ENCODE results near the gene IL17RB. TPM values are rescaled to one million over a fixed set of nuclear protein-coding genes. Genes with fewer than 3 reads are reported as not detected.

The IL17RB gene
- total and polyA plus RNA-seq, 2 experiments from 2014 or later, result 0.79 TPM; not detected in 1

DNA sequence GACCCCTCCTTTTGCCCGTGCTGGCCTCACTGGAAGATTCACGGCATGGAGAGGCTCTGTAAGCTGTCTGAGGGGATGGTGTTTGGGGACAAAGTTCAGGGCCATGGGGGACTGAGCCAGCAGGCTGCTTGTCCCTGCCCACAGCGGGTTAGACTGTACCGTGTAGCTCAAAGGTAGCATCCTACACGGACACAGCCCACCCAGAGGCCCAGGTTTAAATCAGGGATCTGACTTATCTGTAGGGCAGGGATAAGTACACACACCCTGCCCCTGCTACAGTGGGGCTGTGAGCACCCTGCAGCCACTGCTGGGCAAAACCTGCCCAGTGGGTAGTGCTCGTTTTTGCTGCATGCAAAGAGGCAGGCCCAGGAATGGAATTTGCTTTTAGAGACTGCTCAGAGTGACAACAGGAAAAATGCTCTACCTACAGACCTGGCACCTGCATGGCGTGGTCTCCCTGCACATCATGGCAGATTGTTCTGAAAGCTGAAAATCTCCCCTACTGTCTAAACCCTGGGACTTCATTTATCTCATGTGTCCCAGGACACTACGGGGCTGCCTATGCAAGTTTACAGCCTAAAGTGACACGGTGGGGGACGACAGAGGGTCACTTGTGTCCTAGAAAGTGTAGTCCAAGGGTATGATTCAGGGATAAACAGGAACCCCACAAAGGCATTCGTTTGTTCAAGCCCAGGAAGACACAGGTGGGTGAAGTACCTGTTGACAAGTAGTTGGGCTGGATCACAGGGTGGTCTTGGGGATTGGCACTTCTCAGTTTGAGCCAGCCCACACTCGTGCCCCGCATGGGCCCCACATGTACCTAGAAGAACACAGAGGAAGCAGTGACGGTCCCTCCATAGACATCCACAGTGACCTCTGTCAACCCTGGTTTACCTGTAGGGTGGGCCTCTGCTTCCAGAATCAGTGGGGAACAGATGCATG, 27.9 kb upstream of the IL17RB start:
- Histone ChIP-seq H3K36me3 (ENCODE audit: low read depth) (no peaks in the 10 kb centered on the region), H3K79me2 (ENCODE audit: insufficient read depth) (no peaks in the 10 kb centered on the region)
- in situ Hi-C loops (cut with MboI), result no loop called here

DNA sequence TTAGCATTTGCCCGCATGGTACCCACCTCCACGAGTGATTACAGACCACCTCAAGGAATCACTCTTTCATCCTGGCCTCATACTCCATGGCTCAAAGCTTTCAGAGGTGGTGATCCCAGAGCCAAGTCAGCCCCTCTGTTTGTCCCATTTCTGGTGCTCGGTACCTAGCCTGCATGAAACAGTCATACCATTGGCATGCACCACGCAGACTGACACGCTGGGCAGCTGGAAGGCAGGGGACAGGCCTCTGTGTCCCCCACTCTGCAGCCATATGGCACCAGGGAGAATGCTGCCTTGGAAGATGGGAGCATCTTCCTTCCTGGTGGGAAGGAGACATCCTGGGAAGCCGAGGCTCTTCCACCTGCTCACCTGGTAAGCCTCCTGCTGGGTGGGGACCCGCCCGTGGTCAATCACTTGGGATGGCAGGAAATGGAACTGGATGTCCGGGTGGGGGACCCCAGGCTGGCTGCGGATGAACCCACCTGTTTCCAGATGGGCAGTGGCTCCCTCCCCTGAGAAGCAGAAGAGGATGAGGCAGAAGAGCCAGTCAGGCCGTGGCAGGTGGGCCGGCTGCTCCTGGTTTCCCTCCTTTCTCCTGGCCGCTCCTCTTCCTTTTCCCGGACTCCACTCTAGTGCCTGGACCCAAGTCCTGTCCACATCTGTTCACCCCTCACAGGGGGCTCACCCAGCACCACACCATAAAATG, 27.1 kb upstream of the IL17RB start:
- Histone ChIP-seq H3K9me2 (ENCODE audit: insufficient read depth) (no peaks in the 10 kb centered on the region), H3K36me3 (ENCODE audit: low read depth) (no peaks in the 10 kb centered on the region), H3K9me3 (ENCODE audit: low read depth) (no peaks in the 10 kb centered on the region), H3K27ac (no peak overlapping the region), H3K9ac (no peak overlapping the region), H2AFZ (no peak overlapping the region), H3K4me1 (ENCODE audit: insufficient read depth) (no peaks in the 10 kb centered on the region), H3F3A (ENCODE audit: insufficient read depth) (no peaks in the 10 kb centered on the region), H3K27me3 (replicated peaks; ENCODE audit: insufficient read depth) (no peaks in the 10 kb centered on the region), H4K20me1 (ENCODE audit: insufficient read depth) (no peaks in the 10 kb centered on the region), H3K79me2 (ENCODE audit: insufficient read depth) (no peaks in the 10 kb centered on the region), H3K4me3 (no peak overlapping the region), H3K4me2 (ENCODE audit: unreplicated experiment) (no peak overlapping the region)
- TF ChIP-seq EZH2 (IDR thresholded peaks at IDR 0.05; ENCODE audit: insufficient read depth, poor library complexity, severe bottlenecking) (no peak), EZH2phosphoT487 (IDR thresholded peaks at IDR 0.05; ENCODE audit: insufficient read depth, low read depth) (no peak)
- no peak for DNase-seq
- 76 to 79% methylated on average over 13 to 14 of the region's 14 CpGs for WGBS, 2 experiments (ENCODE audit: low coverage in 1 of 2, low lambda C conversion rate in 2 of 2, missing lambda C conversion rate in 2 of 2)
- in situ Hi-C loops (cut with MboI), result no loop called here

More for the DNA sequence above, 27.9 kb upstream of the IL17RB start:
- H3F3A ChIP-seq (ENCODE audit: insufficient read depth), result no peaks in the 10 kb centered on the region
- DNase-seq, result no peak
- 68 to 69% methylated on average over 14 of the region's 14 CpGs for WGBS, 2 experiments (ENCODE audit: low coverage in 1 of 2, low lambda C conversion rate in 2 of 2, missing lambda C conversion rate in 2 of 2)
- H3K4me3 ChIP-seq, result no peak overlapping the region
- TF ChIP-seq EZH2phosphoT487 (IDR thresholded peaks at IDR 0.05; ENCODE audit: insufficient read depth, low read depth) (no peak), EZH2 (IDR thresholded peaks at IDR 0.05; ENCODE audit: insufficient read depth, poor library complexity, severe bottlenecking) (no peak)
- no peak overlapping the region for H2AFZ ChIP-seq
- no peaks in the 10 kb centered on the region for H3K9me3 ChIP-seq (ENCODE audit: low read depth)
- H3K27me3 ChIP-seq (replicated peaks; ENCODE audit: insufficient read depth), result no peaks in the 10 kb centered on the region
- no peaks in the 10 kb centered on the region for H3K4me1 ChIP-seq (ENCODE audit: insufficient read depth)
- H3K27ac ChIP-seq, result no peak overlapping the region
- no peaks in the 10 kb centered on the region for H4K20me1 ChIP-seq (ENCODE audit: insufficient read depth)
- H3K9me2 ChIP-seq (ENCODE audit: insufficient read depth), result no peaks in the 10 kb centered on the region
- H3K4me2 ChIP-seq (ENCODE audit: unreplicated experiment), result no peak overlapping the region
- H3K9ac ChIP-seq, result no peak overlapping the region

DNA sequence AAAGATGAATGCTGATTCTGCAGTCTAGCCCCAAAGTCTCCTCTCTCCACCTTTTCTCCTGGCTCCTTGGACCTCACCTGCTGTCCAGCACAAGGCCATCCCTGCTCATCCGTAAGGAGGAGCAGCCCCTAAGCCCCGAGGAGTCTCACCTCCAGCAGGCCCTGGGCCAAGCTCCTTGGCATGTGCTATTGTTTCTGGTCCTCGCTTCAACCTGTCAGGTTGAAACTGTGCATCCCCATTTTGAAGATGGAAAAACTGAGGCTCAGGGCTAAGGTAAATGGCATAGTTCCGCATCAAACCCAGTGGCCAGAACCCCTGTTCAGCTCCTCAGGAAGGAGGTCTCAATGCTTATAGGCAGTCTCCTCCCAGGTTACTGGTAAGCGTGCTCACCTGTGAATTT, 26.3 kb upstream of the IL17RB start:
- no peaks in the 10 kb centered on the region for H3K9me2 ChIP-seq (ENCODE audit: insufficient read depth)
- in situ Hi-C loops (cut with MboI), result no loop called here
- H3K4me3 ChIP-seq, result no peak overlapping the region

DNA sequence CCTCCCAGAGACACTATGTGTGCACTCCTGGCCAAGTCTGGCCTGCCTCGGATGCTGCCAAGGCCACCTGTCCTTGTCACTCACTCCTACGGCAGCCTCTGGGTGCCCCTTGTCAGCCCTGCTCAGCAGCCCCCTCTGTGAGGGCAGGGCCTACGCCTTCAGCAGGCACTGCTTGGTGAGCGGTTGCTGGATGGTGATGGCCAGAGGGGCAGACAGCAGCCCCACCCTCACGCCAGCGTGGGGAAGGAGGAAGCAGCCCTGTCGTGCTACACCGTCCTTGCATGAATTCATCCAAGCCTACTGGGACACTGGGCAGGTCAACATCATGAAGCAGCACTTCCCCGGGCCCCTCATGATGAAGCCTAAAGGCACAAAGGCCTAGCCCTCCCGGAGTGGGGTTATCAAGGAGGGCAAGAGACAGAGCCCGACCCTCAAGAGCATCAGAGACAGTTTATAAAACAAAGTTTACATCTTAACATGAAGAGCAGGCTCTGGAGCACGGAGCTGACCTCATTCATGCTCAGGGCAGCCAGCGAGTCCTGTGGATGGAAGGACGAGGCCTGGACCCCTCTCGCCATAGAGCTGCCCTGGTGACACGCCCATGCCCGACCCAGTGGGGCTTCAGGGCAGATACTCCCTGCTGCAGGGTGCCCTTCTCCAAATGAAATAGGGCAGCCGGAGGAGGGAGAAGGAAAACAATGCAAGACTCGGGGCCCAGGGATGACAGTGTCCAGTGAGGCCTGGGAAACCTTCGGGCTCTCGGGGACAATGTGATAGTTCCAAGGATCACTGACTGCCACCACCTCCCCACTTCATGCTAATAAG, 25.4 kb upstream of the IL17RB start:
- H3K4me2 ChIP-seq (ENCODE audit: unreplicated experiment), result no peak overlapping the region

More for the DNA sequence above, 26.3 kb upstream of the IL17RB start:
- Histone ChIP-seq H3K9ac (no peak overlapping the region), H2AFZ (no peak overlapping the region), H3K27me3 (replicated peaks; ENCODE audit: insufficient read depth) (no peaks in the 10 kb centered on the region), H4K20me1 (ENCODE audit: insufficient read depth) (no peaks in the 10 kb centered on the region), H3K9me3 (ENCODE audit: low read depth) (no peaks in the 10 kb centered on the region), H3K4me1 (ENCODE audit: insufficient read depth) (no peaks in the 10 kb centered on the region), H3K79me2 (ENCODE audit: insufficient read depth) (no peaks in the 10 kb centered on the region), H3K4me2 (ENCODE audit: unreplicated experiment) (no peak overlapping the region), H3K36me3 (ENCODE audit: low read depth) (no peaks in the 10 kb centered on the region), H3F3A (ENCODE audit: insufficient read depth) (no peaks in the 10 kb centered on the region), H3K27ac (no peak overlapping the region)
- no peak for TF ChIP-seq EZH2phosphoT487 (IDR thresholded peaks at IDR 0.05; ENCODE audit: insufficient read depth, low read depth)
- no peak for TF ChIP-seq EZH2 (IDR thresholded peaks at IDR 0.05; ENCODE audit: insufficient read depth, poor library complexity, severe bottlenecking)
- WGBS, 2 experiments (ENCODE audit: low coverage in 1 of 2, low lambda C conversion rate in 2 of 2, missing lambda C conversion rate in 2 of 2), result 65 to 68% methylated on average over 5 of the region's 5 CpGs
- no peak for DNase-seq

More for the DNA sequence above, 25.4 kb upstream of the IL17RB start:
- Histone ChIP-seq H4K20me1 (ENCODE audit: insufficient read depth) (no peaks in the 10 kb centered on the region), H3K36me3 (ENCODE audit: low read depth) (no peaks in the 10 kb centered on the region), H3K9ac (no peak overlapping the region), H3K9me3 (ENCODE audit: low read depth) (no peaks in the 10 kb centered on the region), H3K9me2 (ENCODE audit: insufficient read depth) (no peaks in the 10 kb centered on the region), H3K4me3 (no peak overlapping the region), H3K79me2 (ENCODE audit: insufficient read depth) (no peaks in the 10 kb centered on the region), H3K4me1 (ENCODE audit: insufficient read depth) (no peaks in the 10 kb centered on the region), H2AFZ (no peak overlapping the region), H3K27ac (no peak overlapping the region), H3F3A (ENCODE audit: insufficient read depth) (no peaks in the 10 kb centered on the region), H3K27me3 (replicated peaks; ENCODE audit: insufficient read depth) (no peaks in the 10 kb centered on the region)
- in situ Hi-C loops (cut with MboI), result no loop called here
- 77 to 80% methylated on average over 20 to 21 of the region's 21 CpGs for WGBS, 2 experiments (ENCODE audit: low coverage in 1 of 2, low lambda C conversion rate in 2 of 2, missing lambda C conversion rate in 2 of 2)
- TF ChIP-seq EZH2phosphoT487 (IDR thresholded peaks at IDR 0.05; ENCODE audit: insufficient read depth, low read depth) (no peak), EZH2 (IDR thresholded peaks at IDR 0.05; ENCODE audit: insufficient read depth, poor library complexity, severe bottlenecking) (no peak)
- DNase-seq, result no peak

All from GM23248 (cell line).